GM12878 (cell line): ENCODE data around the gene TDRD10. TPM values are rescaled to one million over a fixed set of nuclear protein-coding genes. Genes with fewer than 3 reads are reported as not detected.

ENCODE experiments used
- ATF2 ChIP-seq: IDR thresholded peaks from 2 replicates; pipeline ENCODE4 v1.6.1; 2012; ENCODE audit warnings: low read length, inconsistent platforms
- BCL3 ChIP-seq: IDR thresholded peaks from 2 replicates; pipeline ENCODE4 v1.6.1; 2011; ENCODE audit warnings: borderline replicate concordance, low read depth, mild to moderate bottlenecking, moderate library complexity, low read length; ENCODE audit not compliant: insufficient read depth, poor library complexity, severe bottlenecking
- BRCA1 ChIP-seq: IDR thresholded peaks from 2 replicates; pipeline ENCODE4 v1.6.1; 2011; ENCODE audit warnings: low read depth, low read length, improper control_type of control experiment
- CBFB ChIP-seq: IDR thresholded peaks from 2 replicates; pipeline ENCODE4 v1.6.1; 2016; ENCODE audit warnings: antibody characterized with exemption, low read depth
- CHD4 ChIP-seq: fragments of 200-600 bp; sonication (generic); IDR thresholded peaks from 2 replicates; pipeline ENCODE4 v1.6.1; 2016; ENCODE audit warnings: mild to moderate bottlenecking
- HCFC1 ChIP-seq: fragments of 150-350 bp; IDR thresholded peaks from 2 replicates; pipeline ENCODE4 v1.6.1; 2014; ENCODE audit warnings: low read length
- MYB ChIP-seq: fragments of 150-350 bp; IDR thresholded peaks from 2 replicates; pipeline ENCODE4 v1.6.1; 2014; ENCODE audit warnings: mild to moderate bottlenecking, low read depth, low read length, borderline replicate concordance
- NR2C2 ChIP-seq: IDR thresholded peaks from 2 replicates; pipeline ENCODE4 v1.6.1; 2011; ENCODE audit warnings: borderline replicate concordance, low read depth; ENCODE audit not compliant: control insufficient read depth, insufficient read length
- PKNOX1 ChIP-seq: fragments of 450-650 bp; IDR thresholded peaks from 2 replicates; pipeline ENCODE4 v1.6.1; 2016; ENCODE audit warnings: mild to moderate bottlenecking
- RELB ChIP-seq: fragments of 450-650 bp; IDR thresholded peaks from 2 replicates; pipeline ENCODE4 v1.6.1; 2017; ENCODE audit warnings: low read depth, mild to moderate bottlenecking, moderate library complexity
- SKIL ChIP-seq: fragments of 450-650 bp; IDR thresholded peaks from 2 replicates; pipeline ENCODE4 v1.6.1; 2017; ENCODE audit warnings: mild to moderate bottlenecking, low read depth, inconsistent platforms; ENCODE audit not compliant: poor library complexity, severe bottlenecking
- STAT1 ChIP-seq: fragments of 450-650 bp; conservative IDR thresholded peaks from 2 replicates; pipeline ENCODE4 v1.6.1; 2014; ENCODE audit warnings: antibody characterized with exemption, mild to moderate bottlenecking
- SUPT20H ChIP-seq: IDR thresholded peaks from 2 replicates; pipeline ENCODE4 v1.6.1; 2011; ENCODE audit warnings: low read depth, mild to moderate bottlenecking, low read length, moderate library complexity, borderline replicate concordance; ENCODE audit not compliant: control insufficient read depth
- SUZ12 ChIP-seq: fragments of 200-600 bp; sonication (generic); IDR thresholded peaks from one replicate; pipeline ENCODE4 v1.6.1; 2018; ENCODE audit warnings: antibody characterized with exemption, mild to moderate bottlenecking; ENCODE audit not compliant: unreplicated experiment
- TBL1XR1 ChIP-seq: IDR thresholded peaks from 2 replicates; pipeline ENCODE4 v1.6.1; 2012; ENCODE audit warnings: low read depth, low read length, improper control_type of control experiment
- ZBTB11 ChIP-seq: fragments of 450-650 bp; formaldehyde crosslinking; IDR thresholded peaks from 2 replicates; pipeline ENCODE4 v1.5.0; 2022; ENCODE audit warnings: mild to moderate bottlenecking, missing genetic modification characterization
- ZZZ3 ChIP-seq: IDR thresholded peaks from 2 replicates; pipeline ENCODE4 v1.6.1; 2011; ENCODE audit warnings: low read depth; ENCODE audit not compliant: control insufficient read depth, insufficient read length
- polyA plus RNA-seq, 11 experiments: library from polyadenylated mRNA; depleted of rRNA in 4 of 11; unstranded in 6 of 11; stranded (reverse) in 5 of 11; fragments of >200 nt; fragmentation: Nextera tagmentation in 4 of 11; fragmentation: Illumina TruSeq in 1 of 11; extraction: Ambion mirVana in 4 of 11; extraction: Trizol in 1 of 11; gene quantifications; 1 replicate in 1 of 11; 2 replicates in 10 of 11; pipeline versions ENCODE4 v1.2.1 to v1.2.3, GENCODE V29; 2011 to 2016; ENCODE audit warnings: inconsistent platforms in 2 of 11, missing spikeins in 2 of 11, low read depth in 1 of 11
- total RNA-seq, 4 experiments: library from RNA; depleted of rRNA in 3 of 4; stranded (reverse); fragments of >200 nt in 3 of 4; fragmentation: Illumina TruSeq in 1 of 4; extraction: Trizol in 1 of 4; gene quantifications; 2 replicates each; pipeline versions ENCODE4 v1.2.1 to v1.2.3, GENCODE V29; 2013 to 2021

The TDRD10 gene
- total and polyA plus RNA-seq, 10 of the 15 experiments (the other 5 are each of a cell fraction or from before 2014, with no cell fraction given): not detected

DNA sequence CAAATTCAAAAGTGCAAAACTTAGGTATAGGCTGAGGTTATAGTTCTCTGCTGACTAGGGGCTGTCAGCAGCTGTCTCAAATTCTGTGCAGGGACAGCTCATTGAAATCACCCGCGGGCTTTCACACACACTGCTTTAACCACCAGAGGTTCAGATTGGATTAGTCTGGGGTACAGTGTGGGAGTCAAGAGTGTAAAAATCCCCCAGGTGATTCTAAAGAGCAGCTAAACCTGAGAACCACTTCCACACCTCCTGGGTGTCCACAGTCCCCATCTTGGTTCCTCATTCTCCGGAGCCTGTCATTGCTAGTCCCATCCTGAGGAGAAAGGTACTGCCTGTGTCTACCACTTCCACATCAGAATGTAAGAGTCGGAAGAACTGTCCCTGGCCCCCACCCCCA, 9.9 kb upstream of the TDRD10 start (continued):
- TF ChIP-seq BCL3 (peak; percentile 29), ZBTB11 (CRISPR knock-in tag) (no peak), STAT1 (no peak), MYB (no peak), NR2C2 (no peak), ZZZ3 (no peak), SUZ12 (no peak), TBL1XR1 (no peak), CHD4 (no peak), RELB (peak; percentile 59; the same call in 1 of the 2 replicates), CBFB (no peak), BRCA1 (no peak), PKNOX1 (peak; percentile 25; the same call in 1 of the 2 replicates), SKIL (no peak), SUPT20H (no peak), ATF2 (0 out of 2 replicates have a peak, but pooled peaks have one; percentile 18), HCFC1 (no peak)
